ENCODE data around the gene TRIM44.
"Not testable (repeated sequence)": the region's sequence is repeated elsewhere in the genome, so short reads cannot be mapped to it uniquely, and the experiment has no call there.

The TRIM44 gene

DNA sequence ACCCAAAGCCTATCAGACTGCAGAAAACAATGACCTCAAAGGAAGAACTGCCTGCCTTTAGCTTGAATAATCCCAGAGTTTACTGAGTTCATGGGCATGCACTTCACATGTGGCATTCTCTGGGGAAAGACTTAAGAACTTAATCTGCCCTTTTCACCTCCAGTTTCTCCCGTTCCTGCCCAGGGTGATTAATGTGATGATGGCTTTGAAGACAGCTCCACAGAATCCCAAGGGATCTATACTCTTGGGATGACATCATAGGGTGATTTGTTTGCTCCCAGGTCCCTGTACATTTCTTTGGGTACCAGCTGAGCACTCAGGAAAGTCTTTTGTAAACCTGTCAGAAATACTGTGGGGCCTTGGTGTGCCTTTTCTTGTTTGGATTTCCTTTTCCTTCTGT, 30.3 kb upstream of the TRIM44 start:
- DNase-seq (ENCODE audit: low spot score) (peak; percentile 36), FAIRE-seq (no peak)

- FAIRE-seq = peak; percentile 50
- DNase-seq (ENCODE audit: low spot score) = no peak
Measured at GRCh38 chr11:35633827-35634423, 28.6 kb upstream of the TRIM44 start.

DNA sequence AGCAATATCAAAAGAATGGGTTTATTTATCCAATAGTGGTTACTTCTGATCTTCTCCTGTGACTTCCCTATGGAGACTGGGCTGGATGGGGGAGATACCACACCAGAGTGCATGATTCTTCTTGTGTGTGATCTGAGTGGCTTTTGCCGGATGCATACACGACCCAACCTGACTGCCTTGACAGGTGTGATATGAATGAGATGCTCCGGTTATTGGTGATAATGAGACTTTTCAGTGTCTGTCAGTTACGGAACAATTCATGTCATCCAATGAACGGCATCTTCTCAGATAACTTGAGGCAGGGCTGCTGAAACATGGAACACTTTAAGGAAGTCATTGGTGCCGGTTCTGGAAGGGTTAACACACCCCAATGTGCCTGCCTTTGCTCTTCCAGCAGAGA, 26.6 kb upstream of the TRIM44 start:
- FAIRE-seq = no peak

DNA sequence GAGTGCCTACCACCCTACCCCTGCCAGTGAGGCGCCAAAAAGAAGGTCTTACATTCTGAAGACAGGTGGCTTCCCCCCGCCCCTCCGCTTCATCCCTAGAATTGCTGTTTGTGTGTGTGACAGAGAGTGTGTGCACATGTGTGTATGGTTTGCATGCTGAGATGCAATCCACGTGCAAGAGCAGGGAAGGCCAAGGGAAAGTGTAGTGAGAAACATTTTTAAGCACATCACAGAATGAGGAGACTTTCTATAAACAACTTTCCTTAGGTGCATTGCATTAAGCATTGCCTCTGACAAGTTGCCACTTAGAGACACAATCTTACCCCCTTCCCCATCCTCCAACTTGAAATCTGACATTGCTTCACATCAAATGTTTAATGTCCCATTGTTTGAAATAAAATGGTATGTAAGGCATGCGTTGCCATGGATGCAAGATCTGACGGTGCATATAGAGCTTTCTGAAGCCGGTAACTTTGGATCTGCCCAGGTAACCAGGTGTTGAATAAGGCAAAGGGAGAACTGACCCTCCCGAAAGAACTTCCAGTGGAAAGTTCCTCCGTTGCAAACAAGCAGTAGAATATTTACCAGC, 22.9 kb upstream of the TRIM44 start:
- FAIRE-seq (no peak), DNase-seq (ENCODE audit: low spot score) (no peak)

More for the DNA sequence above, 26.6 kb upstream of the TRIM44 start:
- DNase-seq (ENCODE audit: low spot score) = no peak

DNA sequence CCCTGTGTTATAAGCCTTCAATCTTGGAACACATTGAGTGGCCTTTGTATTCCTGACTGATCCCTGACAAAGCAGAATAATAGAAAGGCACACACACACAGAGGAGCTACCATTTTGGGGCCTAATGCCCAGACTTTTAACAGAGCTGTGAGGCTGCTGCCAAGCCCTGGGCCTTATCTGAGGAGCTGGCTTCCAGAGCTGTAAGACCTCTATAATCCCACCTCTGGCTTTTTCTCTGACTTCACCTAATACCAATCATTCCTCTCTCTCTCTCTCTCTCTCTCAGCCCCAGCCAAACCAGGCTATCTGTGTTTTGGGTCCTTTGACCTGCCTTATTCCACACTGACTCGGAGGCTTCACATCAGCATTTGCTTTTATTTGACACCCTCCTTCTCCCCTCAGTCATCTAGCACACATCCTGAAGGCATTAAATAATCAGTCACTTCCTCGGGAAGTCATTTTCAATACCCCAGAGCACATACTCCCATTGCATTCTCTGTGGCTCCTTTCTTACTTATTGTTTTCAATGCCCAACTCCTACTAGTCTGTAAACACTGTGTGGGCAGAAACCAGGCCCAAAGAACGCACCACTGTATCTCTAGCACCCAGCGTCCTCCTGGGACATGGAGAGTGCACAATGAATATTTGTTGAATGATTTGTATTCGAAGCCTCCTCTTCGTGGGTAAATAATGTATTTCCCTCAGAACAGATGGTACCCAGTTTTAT, 21.2 kb upstream of the TRIM44 start:
- FAIRE-seq (no peak), DNase-seq (ENCODE audit: low spot score) (no peak)

GRCh38 chr11:35641964-35642363, 20.6 kb upstream of the TRIM44 start:
- no peak for DNase-seq (ENCODE audit: low spot score)
- FAIRE-seq = no peak

GRCh38 chr11:35647421-35648093, 15.0 kb upstream of the TRIM44 start:
- FAIRE-seq (no peak), DNase-seq (ENCODE audit: low spot score) (no peak)

- no peak for FAIRE-seq
- DNase-seq (ENCODE audit: low spot score) = no peak
Measured at GRCh38 chr11:35650006-35650405, 12.6 kb upstream of the TRIM44 start.

GRCh38 chr11:35650467-35650866, 12.1 kb upstream of the TRIM44 start:
- no peak for DNase-seq (ENCODE audit: low spot score)
- peak; percentile 37 for FAIRE-seq

GRCh38 chr11:35651263-35651662, 11.3 kb upstream of the TRIM44 start:
- DNase-seq (ENCODE audit: low spot score) (no peak), FAIRE-seq (no peak)

- DNase-seq (ENCODE audit: low spot score); FAIRE-seq: not testable (repeated sequence)
Measured at GRCh38 chr11:35652786-35653185, 9.8 kb upstream of the TRIM44 start.

GRCh38 chr11:35654711-35655110, 7.9 kb upstream of the TRIM44 start:
- DNase-seq (ENCODE audit: low spot score) = no peak
- FAIRE-seq = no peak

- FAIRE-seq (no peak), DNase-seq (ENCODE audit: low spot score) (no peak)
Measured at GRCh38 chr11:35655254-35655653, 7.3 kb upstream of the TRIM44 start.

DNA sequence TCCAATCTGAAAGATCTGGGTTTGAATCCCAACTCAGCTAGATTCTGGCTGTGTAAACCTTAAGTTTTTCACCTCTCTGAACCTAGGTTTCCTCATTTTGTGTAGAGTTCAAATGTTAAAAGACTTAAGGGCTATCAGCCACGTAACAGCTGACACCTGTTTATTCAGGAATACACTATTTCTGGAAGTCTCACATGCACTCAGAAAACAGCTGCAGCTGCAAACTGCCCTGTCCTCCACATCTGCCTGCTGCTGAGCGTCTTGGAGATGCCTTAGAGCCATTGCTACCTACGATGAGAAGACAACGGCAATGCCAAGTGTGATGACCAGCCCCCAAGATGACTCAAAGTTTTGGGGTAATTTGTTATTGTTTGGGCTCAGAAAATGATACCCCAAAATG, 6.7 kb upstream of the TRIM44 start:
- FAIRE-seq (no peak), DNase-seq (ENCODE audit: low spot score) (no peak)

GRCh38 chr11:35658020-35658948, 4.3 kb upstream of the TRIM44 start:
- no peak for DNase-seq (ENCODE audit: low spot score)
- no peak for FAIRE-seq

- FAIRE-seq (no peak), DNase-seq (ENCODE audit: low spot score) (no peak)
Measured at GRCh38 chr11:35661534-35661933, 1.0 kb upstream of the TRIM44 start.

GRCh38 chr11:35662061-35662648, 420 bp upstream of the TRIM44 start:
- no peak for FAIRE-seq
- DNase-seq (ENCODE audit: low spot score) = peak; percentile 23

DNA sequence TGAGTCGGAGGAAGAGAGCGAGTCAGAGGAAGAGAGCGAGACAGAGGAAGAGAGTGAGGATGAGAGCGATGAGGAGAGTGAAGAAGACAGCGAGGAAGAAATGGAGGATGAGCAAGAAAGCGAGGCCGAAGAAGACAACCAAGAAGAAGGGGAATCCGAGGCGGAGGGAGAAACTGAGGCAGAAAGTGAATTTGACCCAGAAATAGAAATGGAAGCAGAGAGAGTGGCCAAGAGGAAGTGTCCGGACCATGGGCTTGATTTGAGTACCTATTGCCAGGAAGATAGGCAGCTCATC, 780 bp downstream of the TRIM44 start:
- no peak for DNase-seq (ENCODE audit: low spot score)
- FAIRE-seq = no peak

- DNase-seq (ENCODE audit: low spot score) = no peak
- no peak for FAIRE-seq
Measured at GRCh38 chr11:35664977-35665441, 2.4 kb downstream of the TRIM44 start.

DNA sequence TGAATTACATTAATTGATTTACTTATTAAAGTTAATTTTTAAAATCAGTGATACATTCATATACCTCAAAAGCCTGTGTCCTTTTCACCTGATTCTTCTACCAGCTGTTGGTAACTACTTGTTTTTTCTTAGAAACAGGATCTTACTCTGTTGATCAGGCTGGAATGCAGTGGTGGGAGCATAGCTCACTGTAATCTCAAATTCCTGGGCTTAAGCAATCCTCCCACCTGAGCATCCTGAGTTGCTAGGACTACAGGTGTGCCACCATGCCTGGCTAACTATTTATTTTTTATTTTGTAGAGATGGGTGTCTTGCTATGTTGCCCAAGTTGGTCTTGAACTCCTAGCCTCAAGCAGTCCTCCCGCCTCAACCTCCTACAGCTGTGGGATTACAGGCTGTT, 4.7 kb downstream of the TRIM44 start:
- no peak for FAIRE-seq
- DNase-seq (ENCODE audit: low spot score) = no peak

GRCh38 chr11:35668350-35668749, 5.8 kb downstream of the TRIM44 start:
- not testable (repeated sequence) for DNase-seq (ENCODE audit: low spot score); FAIRE-seq
